Panc1 (cell line): ENCODE data around the gene NFAT5.

Experiments
- CTCF ChIP-seq: fragments of 450-650 bp; IDR thresholded peaks from 2 replicates; pipeline ENCODE4 v1.5.1; 2017; ENCODE audit warnings: mild to moderate bottlenecking
- POLR2AphosphoS5 ChIP-seq: IDR thresholded peaks from 2 replicates; pipeline ENCODE4 v1.6.1; 2012; ENCODE audit warnings: mild to moderate bottlenecking, low read depth, low read length, moderate library complexity
- REST ChIP-seq, 2 experiments: IDR thresholded peaks; 2 replicates each; pipeline ENCODE4 v1.6.1; 2011 to 2012; ENCODE audit warnings: low read depth in 2 of 2, control low read depth in 1 of 2, low read length in 1 of 2, mild to moderate bottlenecking in 1 of 2, moderate library complexity in 1 of 2; ENCODE audit not compliant: insufficient read depth in 1 of 2
- SIN3A ChIP-seq: IDR thresholded peaks from 2 replicates; pipeline ENCODE4 v1.6.1; 2012; ENCODE audit warnings: low read depth, mild to moderate bottlenecking, low read length, moderate library complexity, borderline replicate concordance; ENCODE audit not compliant: insufficient read depth
- TCF7L2 ChIP-seq: IDR thresholded peaks from 2 replicates; pipeline ENCODE4 v1.6.1; 2011; ENCODE audit warnings: mild to moderate bottlenecking, low read depth, low read length, inconsistent platforms

- TF ChIP-seq CTCF (no peak), TCF7L2 (no peak), REST (IDR thresholded peaks at IDR 0.05; ENCODE audit: insufficient read depth in 1 of 2, low read depth in 2 of 2, low read length in 1 of 2) (no peak), POLR2AphosphoS5 (no peak), SIN3A (no peak)
These were observed 15.5 kb downstream of the NFAT5 start for GRCh38 chr16:69581297-69581696.
